Testis (tissue), 3 donors: ENCODE results near the gene MEDAG. TPM values are rescaled to one million over a fixed set of nuclear protein-coding genes. Genes with fewer than 3 reads are reported as not detected.

Experiments
- DNase-seq: peaks from one replicate; pipeline ENCODE4 v3.0.0-alpha.2; 2019
- H3K27ac ChIP-seq, 2 donors: fragments of 200-600 bp; sonication (generic); one replicate each; pipeline ENCODE4 v1.5.1; 2019
- H3K27me3 ChIP-seq: fragments of 200-600 bp; sonication (generic); one replicate; pipeline ENCODE4 v1.5.1; 2019
- H3K36me3 ChIP-seq: fragments of 200-600 bp; sonication (generic); one replicate; pipeline ENCODE4 v1.5.1; 2017; ENCODE audit warnings: low read depth; ENCODE audit errors: missing control alignments
- H3K4me1 ChIP-seq: fragments of 200-600 bp; sonication (generic); one replicate; pipeline ENCODE4 v1.5.1; 2019
- H3K4me3 ChIP-seq, 2 donors: fragments of 200-600 bp; sonication (generic); one replicate each; pipeline ENCODE4 v1.5.1; 2017 to 2019
- H3K9me3 ChIP-seq: fragments of 200-600 bp; sonication (generic); one replicate; pipeline ENCODE4 v1.5.1; 2017
- CTCF ChIP-seq, 3 experiments: fragments of 450-650 bp in 2 of 3; fragments of 200-600 bp in 1 of 3; sonication (generic) in 1 of 3; IDR thresholded peaks; one replicate each; pipeline ENCODE4 v1.5.1; 2016 to 2019; ENCODE audit warnings: antibody characterized with exemption in 3 of 3, mild to moderate bottlenecking in 2 of 3, moderate library complexity in 1 of 3
- POLR2A ChIP-seq: fragments of 450-650 bp; IDR thresholded peaks from one replicate; pipeline ENCODE4 v1.6.1; 2017; ENCODE audit warnings: antibody characterized with exemption, mild to moderate bottlenecking, moderate library complexity
- WGBS, 2 donors: methylation state at CpG; one replicate each; pipeline ENCODE4 v1.1.5; 2018; 5-methylcytosine and 5-hydroxymethylcytosine counted together
- intact Hi-C: fragments of 100-400 bp; cut with DNase I; formaldehyde crosslinking; loops from one replicate; pipeline ENCODE4 v1.15.1; 2023; ENCODE audit warnings: low total_unique reads
- polyA plus RNA-seq: library from polyadenylated mRNA; stranded (reverse); fragments of 350-450 nt; fragmentation: Illumina TruSeq; extraction: RNeasy Lipid Tissue Mini Kit (QIAGEN cat#74804); gene quantifications from one replicate; pipeline ENCODE4 v1.2.3, GENCODE V29; 2014; ENCODE audit warnings: low read depth, low replicate concordance; ENCODE audit not compliant: insufficient read depth
- total RNA-seq, 2 donors: library from RNA; depleted of rRNA; stranded (reverse); fragments of >200 nt; gene quantifications; one replicate each; pipeline ENCODE4 v1.2.3, GENCODE V29; 2016

Gene MEDAG
- total and polyA plus RNA-seq, 3 donors from 2014 or later, result 9.6 to 23.1 (median 17.7) TPM

- Histone ChIP-seq H3K4me3 (no peak overlapping the region), H3K36me3 (no peaks in the 10 kb centered on the region), H3K4me1 (no peaks in the 10 kb centered on the region), H3K27ac (no peak overlapping the region), H3K27me3 (no peaks in the 10 kb centered on the region), H3K9me3 (no peaks in the 10 kb centered on the region)
- intact Hi-C loops, result no loop called here
- no peak for DNase-seq
- TF ChIP-seq CTCF (IDR thresholded peaks at IDR 0.05), result no peak
- TF ChIP-seq POLR2A, result no peak
- 90 to 95% methylated on average over 3 of the region's 3 CpGs for WGBS, 2 donors
These were observed 60.0 kb downstream of the MEDAG start for GRCh38 chr13:30966101-30966500.

DNA sequence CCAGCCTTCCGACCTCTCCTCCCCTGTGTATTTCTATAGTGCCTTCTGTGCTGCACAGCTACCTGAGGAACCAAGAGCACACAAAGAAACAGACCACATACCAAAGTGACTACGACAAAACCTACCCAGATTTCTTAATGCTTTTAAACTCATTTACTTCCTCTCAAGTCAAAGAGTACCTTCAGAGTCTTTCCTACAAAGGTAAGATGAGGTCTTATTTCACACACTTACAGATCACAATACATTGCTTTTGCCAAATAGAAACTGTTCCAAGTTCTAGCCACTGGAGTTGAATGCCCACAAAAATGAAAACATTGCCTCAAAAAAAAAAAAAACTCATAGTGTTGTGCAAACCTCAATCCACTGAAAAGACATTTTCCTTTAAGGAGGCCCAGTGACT lies 62.8 kb downstream of the MEDAG start:
- Histone ChIP-seq H3K27ac (no peak overlapping the region), H3K4me1 (no peaks in the 10 kb centered on the region), H3K4me3 (no peak overlapping the region), H3K9me3 (no peaks in the 10 kb centered on the region), H3K36me3 (no peaks in the 10 kb centered on the region), H3K27me3 (no peaks in the 10 kb centered on the region)
- DNase-seq, result no peak
- intact Hi-C loops, result no loop called here
- WGBS, 2 donors, result 52 to 84% methylated on average over 2 of the region's 2 CpGs
- TF ChIP-seq CTCF (IDR thresholded peaks at IDR 0.05), result no peak
- TF ChIP-seq POLR2A, result no peak

DNA sequence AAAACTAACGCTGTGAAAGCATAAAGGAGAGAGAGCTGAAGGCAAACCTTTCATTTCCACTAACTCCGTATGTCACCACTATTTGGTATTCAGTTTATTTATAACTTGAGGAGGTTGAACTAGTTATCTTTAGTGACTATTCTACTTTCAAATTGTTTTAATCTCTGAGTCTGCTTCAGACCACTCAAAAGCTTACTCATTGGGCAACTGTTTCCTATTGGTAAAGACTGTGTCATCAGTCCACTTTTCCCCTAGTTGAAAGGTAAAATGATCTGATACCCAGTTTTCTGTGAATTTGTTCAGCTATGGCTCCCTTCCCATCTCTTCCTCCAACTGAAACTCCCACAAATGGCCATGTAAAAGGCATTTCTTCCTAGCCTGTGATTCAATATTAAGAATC lies 65.5 kb downstream of the MEDAG start:
- Histone ChIP-seq H3K4me3 (no peak overlapping the region), H3K36me3 (no peaks in the 10 kb centered on the region), H3K27me3 (no peaks in the 10 kb centered on the region), H3K9me3 (no peaks in the 10 kb centered on the region), H3K27ac (no peak overlapping the region), H3K4me1 (peaks cover 3% of the 10 kb centered on the region)
- DNase-seq, result no peak
- intact Hi-C loops, result no loop called here
- 75 to 83% methylated on average over 2 of the region's 2 CpGs for WGBS, 2 donors
- TF ChIP-seq CTCF (IDR thresholded peaks at IDR 0.05) (no peak), POLR2A (no peak)

- WGBS, 2 donors, result 0 to 15% methylated on average over 1 of the region's 1 CpG
- Histone ChIP-seq H3K4me1 (peaks cover 7% of the 10 kb centered on the region), H3K9me3 (no peaks in the 10 kb centered on the region), H3K27ac (no peak overlapping the region), H3K27me3 (no peaks in the 10 kb centered on the region), H3K4me3 (no peak overlapping the region), H3K36me3 (no peaks in the 10 kb centered on the region)
- intact Hi-C loops, result no loop called here
- TF ChIP-seq CTCF (IDR thresholded peaks at IDR 0.05) (no peak), POLR2A (no peak)
- DNase-seq, result no peak
These were observed 66.9 kb downstream of the MEDAG start for GRCh38 chr13:30972888-30973377.

DNA sequence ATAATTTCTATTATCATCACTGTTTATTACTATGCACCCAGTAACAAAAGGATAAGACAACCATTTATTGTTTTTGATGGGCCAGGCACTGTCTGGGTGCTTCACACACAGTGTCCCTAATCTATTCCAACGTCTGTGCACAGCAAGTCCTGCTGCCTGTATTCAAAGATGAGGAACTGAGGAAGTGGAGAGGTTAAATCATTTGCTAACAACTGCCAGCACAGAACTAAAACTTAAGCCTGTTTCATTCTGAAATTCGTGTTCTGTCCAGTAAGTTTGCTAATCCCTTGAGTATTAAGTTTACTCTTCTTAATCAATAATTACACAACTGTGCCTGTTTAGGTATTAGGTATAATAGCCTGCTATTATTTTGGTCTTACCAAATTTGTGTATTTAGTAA lies 68.3 kb downstream of the MEDAG start:
- Histone ChIP-seq H3K27ac (no peak overlapping the region), H3K4me3 (no peak overlapping the region), H3K9me3 (no peaks in the 10 kb centered on the region), H3K4me1 (peaks cover 7% of the 10 kb centered on the region), H3K36me3 (no peaks in the 10 kb centered on the region), H3K27me3 (no peaks in the 10 kb centered on the region)
- intact Hi-C loops, result no loop called here
- WGBS, 2 donors, result 28 to 43% methylated on average over 2 of the region's 2 CpGs
- DNase-seq, result no peak
- no peak for TF ChIP-seq POLR2A
- no peak for TF ChIP-seq CTCF (IDR thresholded peaks at IDR 0.05)
